Umbilical cord (tissue), 2 donors: ENCODE measurements around the gene TBC1D21. TPM values are rescaled to one million over a fixed set of nuclear protein-coding genes. Genes with fewer than 3 reads are reported as not detected.
A peak's percentile ranks its signal among the peaks of the same experiment; 100 is the strongest.

ENCODE experiments used
- DNase-seq: peaks from one replicate; pipeline ENCODE4 v3.0.0-alpha.2; 2015; ENCODE audit warnings: low spot score
- total RNA-seq: library from RNA; depleted of rRNA; stranded (reverse); fragments of >200 nt; gene quantifications from one replicate; pipeline ENCODE4 v1.2.3, GENCODE V29; 2014; ENCODE audit warnings: low replicate concordance; ENCODE audit not compliant: insufficient read depth

Gene TBC1D21
- total RNA-seq, 1 donor from 2014 or later, result not detected

- DNase-seq, result no peak
These were observed 15.3 kb upstream of the TBC1D21 start for GRCh38 chr15:73858062-73858461.

DNA sequence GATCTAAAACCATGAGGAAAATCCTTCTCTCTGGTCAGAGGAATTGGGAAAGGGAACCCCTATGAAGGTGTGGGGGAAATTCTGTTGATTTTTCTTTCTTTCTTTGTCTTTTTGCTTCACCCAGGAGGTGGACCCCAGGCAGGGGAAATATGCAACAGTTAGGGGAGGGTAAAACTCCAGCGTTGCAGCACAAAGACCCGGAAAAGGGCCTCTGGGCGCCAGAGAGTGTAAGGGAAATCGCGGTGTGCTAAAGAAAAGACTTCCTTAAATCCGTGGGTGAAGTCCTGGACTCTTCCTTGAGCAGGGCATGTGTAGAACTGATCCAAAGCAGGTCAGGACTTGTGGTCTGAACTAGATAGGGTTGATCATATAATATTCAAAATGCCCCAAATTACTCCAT, 11.1 kb upstream of the TBC1D21 start:
- no peak for DNase-seq

DNA sequence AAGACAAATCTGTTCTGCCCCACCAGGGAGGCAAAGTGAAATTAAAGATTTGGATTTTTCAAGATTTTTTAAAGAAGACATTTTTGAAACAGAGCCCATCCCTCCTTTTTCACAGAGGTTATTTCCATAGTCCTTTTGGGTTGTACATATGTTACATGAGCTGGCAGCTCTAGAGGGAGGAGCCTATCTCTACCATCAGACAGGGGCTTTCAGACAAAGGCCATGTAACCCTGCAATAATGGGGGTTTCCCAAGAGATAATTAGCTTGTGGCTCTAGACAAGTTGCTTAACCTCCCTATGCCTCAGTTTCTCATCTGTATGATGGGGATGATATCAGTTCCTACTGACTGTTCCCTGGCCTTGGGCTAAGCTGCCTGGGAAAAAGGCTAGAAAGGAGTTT, 8.0 kb upstream of the TBC1D21 start:
- DNase-seq, result no peak

GRCh38 chr15:73865904-73866303, 7.5 kb upstream of the TBC1D21 start:
- no peak for DNase-seq

DNA sequence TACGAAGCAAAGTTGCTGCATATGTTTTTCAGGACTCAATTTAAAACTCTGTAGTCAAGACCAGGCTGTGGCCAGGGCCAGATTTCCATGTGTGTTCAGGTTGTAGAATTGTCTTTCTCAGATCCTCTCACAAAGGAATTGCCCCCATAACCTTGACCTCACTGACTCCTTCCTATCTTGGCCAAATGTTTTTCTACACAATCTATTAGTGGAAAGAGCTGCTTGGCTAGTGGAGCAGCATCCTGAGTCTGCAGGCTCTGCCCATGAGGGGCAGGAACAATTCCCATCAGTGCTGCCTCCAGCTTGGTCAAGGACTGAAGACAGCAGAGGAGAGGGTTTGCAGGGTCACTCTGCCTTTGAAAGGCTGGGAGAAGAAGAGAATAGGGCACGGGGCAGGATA, 6.9 kb upstream of the TBC1D21 start:
- no peak for DNase-seq

DNA sequence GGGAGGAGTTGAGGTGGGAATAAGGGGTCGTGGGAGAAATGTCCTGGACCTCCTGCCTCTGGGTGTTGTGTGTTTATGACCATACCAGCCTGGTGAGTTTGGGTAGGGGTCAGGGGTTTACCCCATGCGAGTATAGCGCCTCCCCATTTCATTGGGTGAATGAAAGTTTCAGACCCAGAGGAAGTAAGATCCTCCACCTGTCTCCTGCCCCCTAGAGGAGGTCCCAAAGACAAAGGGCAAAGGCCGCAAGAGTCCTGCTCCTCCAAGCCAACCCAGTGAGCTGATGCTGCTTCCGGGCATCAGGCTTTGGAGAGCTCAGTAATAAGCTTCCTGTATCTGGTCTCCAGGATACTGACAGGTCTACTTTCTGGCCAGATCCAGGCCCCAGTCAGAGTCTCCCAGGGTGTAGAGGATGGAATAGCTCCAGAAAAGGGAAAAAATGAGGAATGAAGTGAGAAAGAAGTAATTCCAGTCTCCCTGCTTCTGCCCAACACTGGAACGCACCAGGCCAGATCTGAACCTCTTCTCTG, 6.4 kb upstream of the TBC1D21 start:
- no peak for DNase-seq

DNA sequence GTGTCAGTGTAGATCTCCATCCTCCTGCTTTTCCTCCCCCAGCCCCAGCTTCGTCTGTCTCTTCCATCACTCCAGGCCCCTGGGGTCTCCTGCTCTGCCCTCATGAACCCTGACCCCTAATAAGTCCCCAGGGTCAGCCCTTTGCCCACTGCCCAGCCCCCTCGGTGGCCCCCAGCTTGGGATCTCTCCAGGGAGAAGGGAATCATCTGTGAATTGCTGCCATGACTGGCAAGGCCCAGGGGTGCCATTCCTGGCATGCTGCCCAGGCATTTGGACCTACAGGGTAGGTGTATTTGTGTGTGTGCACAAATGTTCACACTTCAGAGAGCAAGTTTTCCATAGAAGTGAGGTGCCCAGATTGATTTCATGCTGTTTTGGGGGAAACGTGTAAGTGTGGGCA, 5.9 kb upstream of the TBC1D21 start:
- no peak for DNase-seq

DNA sequence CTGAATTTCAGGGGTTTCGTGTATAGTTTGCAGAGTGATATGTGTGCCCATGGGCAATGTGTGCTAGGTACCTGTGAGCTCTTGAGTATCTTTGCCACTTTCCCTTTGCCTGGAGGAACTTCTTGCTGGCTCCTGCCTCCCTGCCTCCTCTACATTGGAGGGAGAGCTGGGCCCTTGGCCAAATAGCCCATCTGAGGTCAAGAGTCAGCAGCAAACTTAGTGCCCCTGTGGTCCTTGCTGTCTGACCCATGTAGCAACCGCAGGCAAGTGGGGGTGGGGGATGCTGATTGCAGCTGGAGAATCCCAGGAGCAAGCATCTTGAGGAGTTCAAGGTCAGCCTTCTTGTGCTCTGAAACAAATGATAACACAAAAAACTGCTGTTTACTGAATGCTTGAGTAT, 5.4 kb upstream of the TBC1D21 start:
- DNase-seq, result no peak

DNA sequence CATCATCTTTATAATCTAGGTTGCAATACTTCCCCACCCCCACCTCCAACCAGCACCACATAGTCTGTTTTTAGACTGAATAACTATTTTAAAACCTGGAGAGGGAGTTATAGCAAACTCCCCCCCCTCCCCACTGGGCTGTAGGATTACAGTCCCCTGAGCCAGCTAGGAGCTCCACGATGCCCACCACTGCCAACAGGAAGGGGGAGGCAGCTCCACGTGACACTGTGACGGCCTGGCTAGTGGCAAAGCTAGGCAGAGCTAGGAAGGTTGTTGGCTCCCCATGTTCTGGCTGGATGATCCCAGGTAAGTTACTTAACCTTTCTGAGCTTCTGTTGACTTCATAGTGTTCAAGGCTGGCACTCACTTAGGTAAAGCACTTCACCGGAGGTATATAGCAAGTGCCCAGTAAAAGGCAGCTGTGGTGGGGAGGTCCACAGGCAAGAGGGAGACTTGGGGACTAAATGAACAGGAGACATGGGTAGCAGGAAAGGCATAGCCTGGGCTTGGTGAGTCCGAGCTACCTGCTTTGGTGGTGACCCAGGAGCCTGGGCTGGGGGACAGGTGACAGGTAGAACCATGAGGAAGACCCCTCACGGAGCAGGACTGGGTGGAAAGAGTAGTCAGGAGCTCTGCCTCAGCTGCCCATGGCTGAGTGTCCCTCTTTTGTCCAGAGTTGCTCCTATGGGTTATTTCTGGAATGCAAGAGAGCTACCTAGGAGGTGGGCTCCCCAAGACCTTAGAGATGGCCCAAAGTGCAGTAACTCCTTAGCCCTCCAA, 4.0 kb upstream of the TBC1D21 start:
- DNase-seq, result no peak

GRCh38 chr15:73870700-73871408, 2.5 kb upstream of the TBC1D21 start:
- DNase-seq, result peak; percentile 30

DNA sequence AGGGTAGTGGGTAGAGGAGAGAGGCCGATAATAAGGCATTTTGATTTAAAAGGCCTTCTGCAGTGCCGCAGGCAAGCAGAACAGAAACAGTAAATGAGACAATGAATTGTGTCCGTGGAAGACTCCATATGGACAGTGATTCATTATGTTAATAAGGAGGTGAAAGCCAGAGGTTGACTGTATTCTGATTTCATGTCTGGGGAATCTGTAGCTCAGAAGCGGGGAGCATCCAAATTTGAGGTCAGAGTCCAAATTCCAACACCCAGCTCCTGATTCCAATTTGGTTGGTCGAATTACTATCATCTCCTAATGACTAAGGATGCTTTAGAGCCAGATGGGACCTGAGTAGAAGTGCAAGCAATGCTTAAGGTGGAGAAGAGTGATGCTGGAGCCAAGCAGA, 1.0 kb upstream of the TBC1D21 start:
- DNase-seq, result no peak

GRCh38 chr15:73873889-73874511, 636 bp downstream of the TBC1D21 start:
- peak; percentile 46 for DNase-seq

DNA sequence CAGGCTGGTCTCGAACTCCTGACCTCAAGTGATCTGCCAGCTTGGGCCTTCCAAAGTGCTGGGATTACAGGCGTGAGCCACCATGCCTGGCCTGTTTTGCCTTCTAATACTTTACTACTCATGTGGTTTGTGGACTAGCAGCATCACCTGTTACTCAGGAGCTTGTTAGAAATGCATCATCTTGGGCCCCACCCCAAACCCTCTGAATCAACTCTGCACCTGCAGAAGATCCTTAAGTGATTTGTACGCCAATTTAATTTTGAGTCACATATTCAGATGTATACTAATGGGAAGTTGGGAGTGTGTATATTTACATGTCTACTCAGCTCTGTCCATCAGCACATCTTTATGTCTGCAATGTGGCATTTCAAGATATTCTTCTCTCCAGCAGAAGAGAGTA, 6.1 kb downstream of the TBC1D21 start:
- DNase-seq, result no peak

DNA sequence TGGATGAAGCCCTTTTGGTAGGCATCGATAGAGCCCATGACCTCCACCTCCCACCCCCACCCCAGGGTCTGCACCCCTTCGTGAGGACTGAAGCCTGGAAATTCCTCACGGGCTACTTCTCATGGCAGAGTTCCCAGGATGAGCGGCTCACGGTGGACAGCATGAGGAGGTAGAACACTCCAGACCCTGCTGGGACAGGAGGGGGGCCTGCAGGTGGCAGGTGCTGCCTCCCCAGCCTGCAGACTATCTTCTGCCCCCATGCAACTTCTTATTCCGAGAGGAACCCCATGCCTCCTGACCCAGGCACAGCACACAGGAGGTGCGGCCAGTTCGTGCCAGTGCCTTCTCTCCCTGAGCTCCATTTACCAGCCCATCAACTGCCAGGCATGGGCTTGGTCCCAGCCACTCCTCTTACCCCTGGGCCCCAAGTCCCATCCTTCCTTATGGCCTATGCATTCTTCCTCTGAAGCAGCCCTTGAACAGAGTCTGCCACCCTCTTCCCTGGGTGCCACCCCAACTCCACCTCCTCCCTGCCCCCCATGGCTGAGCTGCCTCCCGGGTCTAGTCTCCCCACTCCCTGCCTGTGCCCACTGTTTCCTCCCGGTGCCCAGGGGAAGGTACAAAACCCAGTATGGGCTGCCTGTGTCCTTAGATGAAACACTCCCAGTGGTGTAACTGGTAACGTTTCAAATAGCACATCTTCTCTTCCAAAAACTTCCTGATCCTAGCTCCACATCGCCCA, 8.4 kb downstream of the TBC1D21 start:
- no peak for DNase-seq

GRCh38 chr15:73882761-73883419, 9.5 kb downstream of the TBC1D21 start:
- no peak for DNase-seq

GRCh38 chr15:73884159-73884558, 10.8 kb downstream of the TBC1D21 start:
- no peak for DNase-seq

- no peak for DNase-seq
These were observed 12.8 kb downstream of the TBC1D21 start for GRCh38 chr15:73885954-73886700.

- DNase-seq, result no peak
These were observed 13.5 kb downstream of the TBC1D21 start for GRCh38 chr15:73886717-73887345.

GRCh38 chr15:73887481-73887880, 14.1 kb downstream of the TBC1D21 start:
- DNase-seq, result no peak
